ENCODE data around the gene CTAGE1. TPM values are rescaled to one million over a fixed set of nuclear protein-coding genes. Genes with fewer than 3 reads are reported as not detected.

Gene CTAGE1
- polyA plus RNA-seq, 2 of the 4 experiments (the other 2 are of a cell fraction), result 0.01 TPM; not detected in 1

DNA sequence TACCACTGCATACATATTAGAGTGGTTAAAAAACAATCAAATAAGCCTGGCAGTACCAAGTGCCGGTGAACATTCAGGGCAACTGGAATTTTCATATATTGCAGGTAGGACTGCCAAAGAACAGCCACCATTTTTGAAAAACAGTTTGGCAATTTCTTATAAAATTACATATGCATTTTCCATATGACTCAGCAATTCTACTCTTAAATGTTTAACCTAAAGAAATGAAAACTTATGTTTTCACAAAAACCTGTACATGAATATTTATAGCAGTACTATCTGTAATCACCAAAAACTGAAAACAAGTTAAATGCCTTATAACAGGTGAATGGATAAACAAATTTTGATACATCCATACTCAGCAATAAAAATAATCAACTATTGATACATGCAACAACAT is 39.9 kb downstream of the CTAGE1 start:
- H3K4me3 ChIP-seq, result no peak overlapping the region
- no peaks in the 10 kb centered on the region for H3K9me3 ChIP-seq
- no peak for DNase-seq (ENCODE audit: low read depth in 1 of 2, low spot score in 1 of 2)
- WGBS (ENCODE audit: missing lambda C conversion rate), result 100% methylated on average over 1 of the region's 1 CpG
- TF ChIP-seq EHMT2 (IDR thresholded peaks at IDR 0.05; ENCODE audit: low read depth) (no peak), SMC3 (IDR thresholded peaks at IDR 0.05) (no peak), MAFK (IDR thresholded peaks at IDR 0.05; ENCODE audit: partially characterized antibody) (peak; percentile 81)
- no peak for FAIRE-seq
- no peak overlapping the region for H3K27ac ChIP-seq
- no peak overlapping the region for H3K4me2 ChIP-seq
- CTCF ChIA-PET, result no interaction called here
- POLR2A ChIA-PET, result no interaction called here
- ATAC-seq, result no peak
- H3K4me1 ChIP-seq, result no peaks in the 10 kb centered on the region

- DNase-seq (ENCODE audit: low read depth in 1 of 2, low spot score in 1 of 2) (no peak), FAIRE-seq (no peak), ATAC-seq (no peak)
- Histone ChIP-seq H3K9me3 (no peaks in the 10 kb centered on the region), H3K4me3 (no peak overlapping the region), H3K4me1 (no peaks in the 10 kb centered on the region), H3K27ac (no peak overlapping the region), H3K4me2 (no peak overlapping the region)
- CTCF ChIA-PET, result no interaction called here
- whole genome bisulfite sequencing (ENCODE audit: missing lambda C conversion rate), result 85% methylated on average over 4 of the region's 4 CpGs
- POLR2A ChIA-PET, result interaction anchor here (0.6 kb wide), 2 partner anchors 346 to 711 kb away, joined by 3 to 4 read pairs; no protein-coding TSS in a partner anchor
- TF ChIP-seq, protein P1, sequence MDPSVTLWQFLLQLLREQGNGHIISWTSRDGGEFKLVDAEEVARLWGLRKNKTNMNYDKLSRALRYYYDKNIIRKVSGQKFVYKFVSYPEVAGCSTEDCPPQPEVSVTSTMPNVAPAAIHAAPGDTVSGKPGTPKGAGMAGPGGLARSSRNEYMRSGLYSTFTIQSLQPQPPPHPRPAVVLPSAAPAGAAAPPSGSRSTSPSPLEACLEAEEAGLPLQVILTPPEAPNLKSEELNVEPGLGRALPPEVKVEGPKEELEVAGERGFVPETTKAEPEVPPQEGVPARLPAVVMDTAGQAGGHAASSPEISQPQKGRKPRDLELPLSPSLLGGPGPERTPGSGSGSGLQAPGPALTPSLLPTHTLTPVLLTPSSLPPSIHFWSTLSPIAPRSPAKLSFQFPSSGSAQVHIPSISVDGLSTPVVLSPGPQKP (IDR thresholded peaks at IDR 0.05; ENCODE audit: low read depth, low read length), result no peak
- no peak for TF ChIP-seq KDM5A (IDR thresholded peaks at IDR 0.05)
- TF ChIP-seq EP300 (IDR thresholded peaks at IDR 0.05), result no peak
- TF ChIP-seq RNF2 (IDR thresholded peaks at IDR 0.05; ENCODE audit: borderline replicate concordance, low read depth), result no peak
- TF ChIP-seq, protein P2, sequence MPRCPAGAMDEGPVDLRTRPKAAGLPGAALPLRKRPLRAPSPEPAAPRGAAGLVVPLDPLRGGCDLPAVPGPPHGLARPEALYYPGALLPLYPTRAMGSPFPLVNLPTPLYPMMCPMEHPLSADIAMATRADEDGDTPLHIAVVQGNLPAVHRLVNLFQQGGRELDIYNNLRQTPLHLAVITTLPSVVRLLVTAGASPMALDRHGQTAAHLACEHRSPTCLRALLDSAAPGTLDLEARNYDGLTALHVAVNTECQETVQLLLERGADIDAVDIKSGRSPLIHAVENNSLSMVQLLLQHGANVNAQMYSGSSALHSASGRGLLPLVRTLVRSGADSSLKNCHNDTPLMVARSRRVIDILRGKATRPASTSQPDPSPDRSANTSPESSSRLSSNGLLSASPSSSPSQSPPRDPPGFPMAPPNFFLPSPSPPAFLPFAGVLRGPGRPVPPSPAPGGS (IDR thresholded peaks at IDR 0.05), result no peak
- TF ChIP-seq CHD4 (IDR thresholded peaks at IDR 0.05; ENCODE audit: borderline replicate concordance), result no peak
- TF ChIP-seq, protein P3, sequence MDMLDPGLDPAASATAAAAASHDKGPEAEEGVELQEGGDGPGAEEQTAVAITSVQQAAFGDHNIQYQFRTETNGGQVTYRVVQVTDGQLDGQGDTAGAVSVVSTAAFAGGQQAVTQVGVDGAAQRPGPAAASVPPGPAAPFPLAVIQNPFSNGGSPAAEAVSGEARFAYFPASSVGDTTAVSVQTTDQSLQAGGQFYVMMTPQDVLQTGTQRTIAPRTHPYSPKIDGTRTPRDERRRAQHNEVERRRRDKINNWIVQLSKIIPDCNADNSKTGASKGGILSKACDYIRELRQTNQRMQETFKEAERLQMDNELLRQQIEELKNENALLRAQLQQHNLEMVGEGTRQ (IDR thresholded peaks at IDR 0.05), result no peak
- TF ChIP-seq RARB (CRISPR knock-in tag; IDR thresholded peaks at IDR 0.05), result no peak
These were observed 47.3 kb downstream of the CTAGE1 start for GRCh38 chr18:22370414-22370813.

GRCh38 chr18:22368021-22368420 is 49.7 kb downstream of the CTAGE1 start:
- H3K4me3 ChIP-seq, result no peak overlapping the region
- 15% methylated on average over 1 of the region's 1 CpG for WGBS (ENCODE audit: missing lambda C conversion rate)
- H3K4me2 ChIP-seq, result no peak overlapping the region
- no peak for DNase-seq (ENCODE audit: low read depth in 1 of 2, low spot score in 1 of 2)
- H3K4me1 ChIP-seq, result no peaks in the 10 kb centered on the region
- no peak overlapping the region for H3K27ac ChIP-seq
- ChIA-PET POLR2A (no interaction called here), CTCF (interaction anchor here (1.3 kb wide), 1 partner anchor 41 kb away, joined by 4 read pairs; no protein-coding TSS in a partner anchor)
- ATAC-seq, result no peak
- H3K9me3 ChIP-seq, result no peaks in the 10 kb centered on the region
- FAIRE-seq, result no peak
- TF ChIP-seq CHD2 (IDR thresholded peaks at IDR 0.05; ENCODE audit: low read length, partially characterized antibody) (no peak), ZC3H11A (IDR thresholded peaks at IDR 0.05) (no peak), KDM1A (IDR thresholded peaks at IDR 0.05; ENCODE audit: low read depth) (no peak), REST (IDR thresholded peaks at IDR 0.05) (no peak), NPAS2 (CRISPR knock-in tag; IDR thresholded peaks at IDR 0.05; ENCODE audit: borderline replicate concordance) (no peak), EP300 (IDR thresholded peaks at IDR 0.05) (no peak), FOSL2 (IDR thresholded peaks at IDR 0.05) (no peak), FOSL2 (CRISPR knock-in tag; IDR thresholded peaks at IDR 0.05) (no peak), HDAC2 (IDR thresholded peaks at IDR 0.05) (no peak), HEYL (CRISPR knock-in tag; IDR thresholded peaks at IDR 0.05) (no peak), ZFP36 (IDR thresholded peaks at IDR 0.05; ENCODE audit: borderline replicate concordance, partially characterized antibody) (no peak), POLR2AphosphoS2 (conservative IDR thresholded peaks at IDR 0.05; ENCODE audit: low read length) (no peak), CHD4 (IDR thresholded peaks at IDR 0.05; ENCODE audit: borderline replicate concordance) (no peak), CBX2 (IDR thresholded peaks at IDR 0.05; ENCODE audit: borderline replicate concordance, low read depth) (no peak), PHF8 (IDR thresholded peaks at IDR 0.05; ENCODE audit: borderline replicate concordance, low read depth) (no peak), FOXS1 (CRISPR knock-in tag; IDR thresholded peaks at IDR 0.05) (no peak), HOXB5 (CRISPR knock-in tag; IDR thresholded peaks at IDR 0.05) (no peak)
- TF ChIP-seq, protein P2 (IDR thresholded peaks at IDR 0.05), result no peak
